ENCODE results near the gene PSENEN.
A peak's percentile ranks its signal among the peaks of the same experiment; 100 is the strongest.

Gene PSENEN

GRCh38 chr19:35775046-35775297 lies 29.5 kb downstream of the PSENEN start:
- TF ChIP-seq RARB (CRISPR knock-in tag; IDR thresholded peaks at IDR 0.05) = no peak
- no peak for TF ChIP-seq BACH2 (CRISPR knock-in tag; IDR thresholded peaks at IDR 0.05; ENCODE audit: borderline replicate concordance)
- no peak for TF ChIP-seq ZNF70 (CRISPR knock-in tag; IDR thresholded peaks at IDR 0.05)
- TF ChIP-seq ISL1 (CRISPR knock-in tag; IDR thresholded peaks at IDR 0.05) = no peak
- TF ChIP-seq OSR1 (CRISPR knock-in tag; IDR thresholded peaks at IDR 0.05) = no peak
- TF ChIP-seq ZFP3 (CRISPR knock-in tag; IDR thresholded peaks at IDR 0.05) = no peak
- no peak for TF ChIP-seq ARNTL (CRISPR knock-in tag; IDR thresholded peaks at IDR 0.05; ENCODE audit: borderline replicate concordance, low read depth)
- peak; percentile 46 for ATAC-seq

- peak; percentile 90 for ATAC-seq
- TF ChIP-seq ZNF8 (CRISPR knock-in tag; IDR thresholded peaks at IDR 0.05) (no peak), TOX (CRISPR knock-in tag; IDR thresholded peaks at IDR 0.05; ENCODE audit: borderline replicate concordance) (no peak), PATZ1 (CRISPR knock-in tag; IDR thresholded peaks at IDR 0.05; ENCODE audit: borderline replicate concordance) (no peak)
- TF ChIP-seq, protein P1, sequence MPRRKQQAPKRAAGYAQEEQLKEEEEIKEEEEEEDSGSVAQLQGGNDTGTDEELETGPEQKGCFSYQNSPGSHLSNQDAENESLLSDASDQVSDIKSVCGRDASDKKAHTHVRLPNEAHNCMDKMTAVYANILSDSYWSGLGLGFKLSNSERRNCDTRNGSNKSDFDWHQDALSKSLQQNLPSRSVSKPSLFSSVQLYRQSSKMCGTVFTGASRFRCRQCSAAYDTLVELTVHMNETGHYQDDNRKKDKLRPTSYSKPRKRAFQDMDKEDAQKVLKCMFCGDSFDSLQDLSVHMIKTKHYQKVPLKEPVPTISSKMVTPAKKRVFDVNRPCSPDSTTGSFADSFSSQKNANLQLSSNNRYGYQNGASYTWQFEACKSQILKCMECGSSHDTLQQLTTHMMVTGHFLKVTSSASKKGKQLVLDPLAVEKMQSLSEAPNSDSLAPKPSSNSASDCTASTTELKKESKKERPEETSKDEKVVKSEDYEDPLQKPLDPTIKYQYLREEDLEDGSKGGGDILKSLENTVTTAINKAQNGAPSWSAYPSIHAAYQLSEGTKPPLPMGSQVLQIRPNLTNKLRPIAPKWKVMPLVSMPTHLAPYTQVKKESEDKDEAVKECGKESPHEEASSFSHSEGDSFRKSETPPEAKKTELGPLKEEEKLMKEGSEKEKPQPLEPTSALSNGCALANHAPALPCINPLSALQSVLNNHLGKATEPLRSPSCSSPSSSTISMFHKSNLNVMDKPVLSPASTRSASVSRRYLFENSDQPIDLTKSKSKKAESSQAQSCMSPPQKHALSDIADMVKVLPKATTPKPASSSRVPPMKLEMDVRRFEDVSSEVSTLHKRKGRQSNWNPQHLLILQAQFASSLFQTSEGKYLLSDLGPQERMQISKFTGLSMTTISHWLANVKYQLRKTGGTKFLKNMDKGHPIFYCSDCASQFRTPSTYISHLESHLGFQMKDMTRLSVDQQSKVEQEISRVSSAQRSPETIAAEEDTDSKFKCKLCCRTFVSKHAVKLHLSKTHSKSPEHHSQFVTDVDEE (CRISPR knock-in tag; IDR thresholded peaks at IDR 0.05) = 0 out of 2 replicates have a peak, but pooled peaks have one; percentile 19
Measured at GRCh38 chr19:35775298-35776101, 30.0 kb downstream of the PSENEN start, which contains the start of gene ARHGAP33. Gene ARHGAP33, plus strand, starts transcription at chr19:35775564. Its CDS starts 95 bp downstream, at chr19:35775659.

- ATAC-seq = no peak
Measured at GRCh38 chr19:35776102-35776788, 30.8 kb downstream of the PSENEN start.

GRCh38 chr19:35777086-35777841 lies 31.8 kb downstream of the PSENEN start:
- no peak for ATAC-seq
- TF ChIP-seq ESRRG (CRISPR knock-in tag; IDR thresholded peaks at IDR 0.05) (no peak), PATZ1 (CRISPR knock-in tag; IDR thresholded peaks at IDR 0.05; ENCODE audit: borderline replicate concordance) (no peak), OSR1 (CRISPR knock-in tag; IDR thresholded peaks at IDR 0.05) (no peak), RARB (CRISPR knock-in tag; IDR thresholded peaks at IDR 0.05) (no peak), ZFP3 (CRISPR knock-in tag; IDR thresholded peaks at IDR 0.05) (no peak), CSDC2 (CRISPR knock-in tag; IDR thresholded peaks at IDR 0.05) (no peak), POU6F1 (CRISPR knock-in tag; IDR thresholded peaks at IDR 0.05; ENCODE audit: borderline replicate concordance, low read depth) (no peak), TCF4 (CRISPR knock-in tag; IDR thresholded peaks at IDR 0.05; ENCODE audit: borderline replicate concordance) (no peak), BACH2 (CRISPR knock-in tag; IDR thresholded peaks at IDR 0.05; ENCODE audit: borderline replicate concordance) (no peak), TOX (CRISPR knock-in tag; IDR thresholded peaks at IDR 0.05; ENCODE audit: borderline replicate concordance) (no peak), ZC3H10 (CRISPR knock-in tag; IDR thresholded peaks at IDR 0.05) (no peak), ISL1 (CRISPR knock-in tag; IDR thresholded peaks at IDR 0.05) (no peak), ZNF565 (CRISPR knock-in tag; conservative IDR thresholded peaks at IDR 0.05; ENCODE audit: low read depth) (no peak), ZNF70 (CRISPR knock-in tag; IDR thresholded peaks at IDR 0.05) (no peak), GLIS3 (CRISPR knock-in tag; IDR thresholded peaks at IDR 0.05) (no peak), SNAI2 (CRISPR knock-in tag; IDR thresholded peaks at IDR 0.05) (no peak), ZNF8 (CRISPR knock-in tag; IDR thresholded peaks at IDR 0.05) (no peak)
- TF ChIP-seq, protein P2, sequence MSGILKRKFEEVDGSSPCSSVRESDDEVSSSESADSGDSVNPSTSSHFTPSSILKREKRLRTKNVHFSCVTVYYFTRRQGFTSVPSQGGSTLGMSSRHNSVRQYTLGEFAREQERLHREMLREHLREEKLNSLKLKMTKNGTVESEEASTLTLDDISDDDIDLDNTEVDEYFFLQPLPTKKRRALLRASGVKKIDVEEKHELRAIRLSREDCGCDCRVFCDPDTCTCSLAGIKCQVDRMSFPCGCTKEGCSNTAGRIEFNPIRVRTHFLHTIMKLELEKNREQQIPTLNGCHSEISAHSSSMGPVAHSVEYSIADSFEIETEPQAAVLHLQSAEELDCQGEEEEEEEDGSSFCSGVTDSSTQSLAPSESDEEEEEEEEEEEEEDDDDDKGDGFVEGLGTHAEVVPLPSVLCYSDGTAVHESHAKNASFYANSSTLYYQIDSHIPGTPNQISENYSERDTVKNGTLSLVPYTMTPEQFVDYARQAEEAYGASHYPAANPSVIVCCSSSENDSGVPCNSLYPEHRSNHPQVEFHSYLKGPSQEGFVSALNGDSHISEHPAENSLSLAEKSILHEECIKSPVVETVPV (CRISPR knock-in tag; IDR thresholded peaks at IDR 0.05) = no peak

More at GRCh38 chr19:35776102-35776788, 30.8 kb downstream of the PSENEN start:
- TF ChIP-seq, protein P2 (CRISPR knock-in tag; IDR thresholded peaks at IDR 0.05) = no peak
- TF ChIP-seq OSR1 (CRISPR knock-in tag; IDR thresholded peaks at IDR 0.05) = no peak
- TF ChIP-seq PPARA (CRISPR knock-in tag; IDR thresholded peaks at IDR 0.05; ENCODE audit: borderline replicate concordance) = no peak
- no peak for TF ChIP-seq GLIS3 (CRISPR knock-in tag; IDR thresholded peaks at IDR 0.05)
- TF ChIP-seq ZNF70 (CRISPR knock-in tag; IDR thresholded peaks at IDR 0.05) = peak; percentile 97

Measured in SK-N-SH treated with all-trans-retinoic acid at 6 μM for 48 hours (cell line).